Lung (tissue), 12 donors: ENCODE measurements around the gene ZFYVE21. TPM values are rescaled to one million over a fixed set of nuclear protein-coding genes. Genes with fewer than 3 reads are reported as not detected.

Experiments used
- ATAC-seq: fragments of 200-7000 bp; cut with Tn5 transposase; one replicate; pipeline ENCODE4 v1.9.1; 2020; ENCODE audit warnings: moderate number of reproducible peaks; ENCODE audit not compliant: insufficient read depth, low FRiP score
- DNase-seq, 3 donors: peaks; one replicate each; pipeline ENCODE4 v3.0.0-alpha.2; 2013 to 2017
- H3K27ac ChIP-seq, 2 donors: one replicate each; pipeline ENCODE4 v1.5.1; 2013; ENCODE audit warnings: mild to moderate bottlenecking in 2 of 2, moderate library complexity in 2 of 2, control low read depth in 1 of 2, inconsistent platforms in 1 of 2, low read depth in 1 of 2, low read length in 1 of 2
- H3K27me3 ChIP-seq, 3 donors: one replicate each; pipeline ENCODE4 v1.5.1; 2013; ENCODE audit warnings: low read length in 2 of 3; ENCODE audit not compliant: control insufficient read depth in 3 of 3, insufficient read depth in 3 of 3
- H3K36me3 ChIP-seq, 4 donors: one replicate each; pipeline ENCODE4 v1.5.1; 2013; ENCODE audit warnings: low read length in 4 of 4, mild to moderate bottlenecking in 1 of 4, moderate library complexity in 1 of 4; ENCODE audit not compliant: control insufficient read depth in 4 of 4, insufficient read depth in 4 of 4
- H3K4me1 ChIP-seq, 5 donors: one replicate each; pipeline ENCODE4 v1.5.1; 2013; ENCODE audit warnings: low read length in 5 of 5, mild to moderate bottlenecking in 2 of 5, moderate library complexity in 1 of 5; ENCODE audit not compliant: control insufficient read depth in 5 of 5, insufficient read depth in 5 of 5
- H3K4me3 ChIP-seq: one replicate; pipeline ENCODE4 v1.5.1; 2013; ENCODE audit warnings: mild to moderate bottlenecking, control low read depth, moderate library complexity
- H3K9ac ChIP-seq, 2 donors: one replicate each; pipeline ENCODE4 v1.5.1; 2013; ENCODE audit warnings: low read length in 2 of 2, control low read depth in 1 of 2; ENCODE audit not compliant: insufficient read depth in 1 of 2
- H3K9me3 ChIP-seq, 4 donors: one replicate each; pipeline ENCODE4 v1.5.1; 2013; ENCODE audit warnings: low read length in 3 of 4, mild to moderate bottlenecking in 1 of 4, moderate library complexity in 1 of 4; ENCODE audit not compliant: control insufficient read depth in 4 of 4, insufficient read depth in 3 of 4
- CTCF ChIP-seq: IDR thresholded peaks from 2 replicates; pipeline ENCODE4 v1.5.1; 2012; ENCODE audit warnings: mild to moderate bottlenecking; ENCODE audit errors: control extremely low read depth, extremely low read depth
- WGBS, 2 donors: extraction: QIAGEN DNeasy Blood & Tissue Kit; methylation state at CpG; one replicate each; pipeline ENCODE4 v1.1.7; 2013; 5-methylcytosine and 5-hydroxymethylcytosine counted together
- polyA plus RNA-seq, 2 donors: library from polyadenylated mRNA; stranded (reverse); fragments of 200-250 nt; gene quantifications; one replicate each; pipeline ENCODE4 v1.2.1, GENCODE V29; 2013
- total RNA-seq, 2 donors: library from RNA; depleted of rRNA in 1 of 2; stranded (reverse); fragments of >200 nt in 1 of 2; gene quantifications; one replicate each; pipeline ENCODE4 v1.2.1, GENCODE V29; 2014 to 2021
- donor health status: control.
- donor health status: control.
- donor health status: Bipolar disorder and iron deficiency.
- donor health status: healthy.
- donor health status: DM: yes; HTN: yes; CAD: no.

Gene ZFYVE21
- total and polyA plus RNA-seq, 4 donors: 39.4 to 68.3 (median 47.5) TPM

GRCh38 chr14:103749452-103749851, 33.8 kb downstream of the ZFYVE21 start:
- TF ChIP-seq CTCF: no peak
- H3K4me3 ChIP-seq: no peak overlapping the region
- H3K27ac ChIP-seq: no peak overlapping the region
- H3K27me3 ChIP-seq: no peaks in the 10 kb centered on the region
- DNase-seq (no peak), ATAC-seq (no peak)
- H3K9ac ChIP-seq: no peak overlapping the region
- H3K9me3 ChIP-seq: no peaks in the 10 kb centered on the region
- H3K4me1 ChIP-seq: no peaks in the 10 kb centered on the region
- WGBS, 2 donors: 95% methylated on average over 5 of the region's 5 CpGs
- peaks cover 0 to 42% (median 8%) of the 10 kb centered on the region in 4 donors for H3K36me3 ChIP-seq

DNA sequence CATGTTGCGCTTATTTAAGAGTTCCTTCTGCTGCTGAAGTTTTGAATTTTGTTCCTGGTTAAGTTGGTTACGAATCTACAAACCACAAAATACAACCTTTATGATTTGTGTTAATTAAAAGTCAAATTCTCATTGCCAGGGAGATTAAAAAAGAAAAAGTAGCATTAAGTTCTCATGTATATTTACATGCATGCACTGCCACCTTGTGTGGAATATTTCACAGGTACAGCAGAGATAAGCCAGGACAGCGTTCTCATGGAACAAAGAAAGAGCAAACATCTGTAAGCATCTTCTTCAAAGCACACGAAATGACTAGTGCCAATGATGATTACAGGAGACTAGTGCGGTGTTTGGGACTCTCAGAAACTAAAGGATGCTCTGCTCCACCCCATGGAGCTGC, 34.2 kb downstream of the ZFYVE21 start:
- Histone ChIP-seq H3K9ac (no peak overlapping the region), H3K36me3 (peaks cover 0 to 39% (median 8%) of the 10 kb centered on the region in 4 donors), H3K4me1 (no peaks in the 10 kb centered on the region), H3K4me3 (no peak overlapping the region), H3K27me3 (no peaks in the 10 kb centered on the region), H3K27ac (no peak overlapping the region), H3K9me3 (no peaks in the 10 kb centered on the region)
- TF ChIP-seq CTCF: no peak
- ATAC-seq (no peak), DNase-seq (no peak)
- 90 to 91% methylated on average over 5 of the region's 5 CpGs for WGBS, 2 donors

DNA sequence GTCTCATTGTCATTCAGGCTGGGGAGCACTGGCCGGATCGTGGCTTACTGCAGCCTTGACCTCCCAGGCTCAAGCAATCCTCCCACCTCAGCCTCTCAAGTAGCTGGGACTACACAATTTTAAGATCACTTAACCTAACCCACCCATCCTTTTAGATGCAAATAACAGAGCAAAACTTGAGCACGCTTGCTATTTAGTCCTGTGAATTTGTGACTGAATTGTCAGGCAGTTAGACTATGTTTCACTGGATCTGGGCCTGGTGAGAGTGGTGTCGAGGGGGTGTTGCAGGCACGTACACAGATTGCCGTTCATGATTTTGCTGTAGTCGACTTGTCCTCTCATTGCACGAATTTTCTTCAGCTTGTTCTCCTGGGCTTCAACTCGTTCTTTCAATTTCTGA, 38.2 kb downstream of the ZFYVE21 start:
- Histone ChIP-seq H3K4me3 (no peak overlapping the region), H3K36me3 (peaks cover 0 to 16% (median 8%) of the 10 kb centered on the region in 4 donors), H3K27ac (no peak overlapping the region), H3K9ac (no peak overlapping the region), H3K4me1 (peaks cover 0 to 8% (median 0%) of the 10 kb centered on the region in 5 donors), H3K27me3 (no peaks in the 10 kb centered on the region), H3K9me3 (no peaks in the 10 kb centered on the region)
- no peak for TF ChIP-seq CTCF
- DNase-seq (no peak), ATAC-seq (no peak)
- WGBS, 2 donors: 86 to 88% methylated on average over 9 of the region's 9 CpGs

GRCh38 chr14:103755060-103755459, 39.5 kb downstream of the ZFYVE21 start:
- WGBS, 2 donors: 81 to 84% methylated on average over 6 of the region's 6 CpGs
- H3K9ac ChIP-seq: no peak overlapping the region
- DNase-seq (no peak), ATAC-seq (no peak)
- no peak overlapping the region for H3K27ac ChIP-seq
- H3K4me1 ChIP-seq: peaks cover 0 to 8% (median 0%) of the 10 kb centered on the region in 5 donors
- no peak for TF ChIP-seq CTCF
- H3K9me3 ChIP-seq: no peaks in the 10 kb centered on the region
- H3K36me3 ChIP-seq: peaks cover 0 to 16% (median 7%) of the 10 kb centered on the region in 4 donors
- H3K4me3 ChIP-seq: no peak overlapping the region
- H3K27me3 ChIP-seq: no peaks in the 10 kb centered on the region
